ENCODE measurements around the gene KDM4B.
"Not testable (repeated sequence)": the region's sequence is repeated elsewhere in the genome, so short reads cannot be mapped to it uniquely, and the experiment has no call there.

Gene KDM4B
- total RNA-seq: 61.2 to 74.5 (median 65.8) reads per million in 3 donors

DNA sequence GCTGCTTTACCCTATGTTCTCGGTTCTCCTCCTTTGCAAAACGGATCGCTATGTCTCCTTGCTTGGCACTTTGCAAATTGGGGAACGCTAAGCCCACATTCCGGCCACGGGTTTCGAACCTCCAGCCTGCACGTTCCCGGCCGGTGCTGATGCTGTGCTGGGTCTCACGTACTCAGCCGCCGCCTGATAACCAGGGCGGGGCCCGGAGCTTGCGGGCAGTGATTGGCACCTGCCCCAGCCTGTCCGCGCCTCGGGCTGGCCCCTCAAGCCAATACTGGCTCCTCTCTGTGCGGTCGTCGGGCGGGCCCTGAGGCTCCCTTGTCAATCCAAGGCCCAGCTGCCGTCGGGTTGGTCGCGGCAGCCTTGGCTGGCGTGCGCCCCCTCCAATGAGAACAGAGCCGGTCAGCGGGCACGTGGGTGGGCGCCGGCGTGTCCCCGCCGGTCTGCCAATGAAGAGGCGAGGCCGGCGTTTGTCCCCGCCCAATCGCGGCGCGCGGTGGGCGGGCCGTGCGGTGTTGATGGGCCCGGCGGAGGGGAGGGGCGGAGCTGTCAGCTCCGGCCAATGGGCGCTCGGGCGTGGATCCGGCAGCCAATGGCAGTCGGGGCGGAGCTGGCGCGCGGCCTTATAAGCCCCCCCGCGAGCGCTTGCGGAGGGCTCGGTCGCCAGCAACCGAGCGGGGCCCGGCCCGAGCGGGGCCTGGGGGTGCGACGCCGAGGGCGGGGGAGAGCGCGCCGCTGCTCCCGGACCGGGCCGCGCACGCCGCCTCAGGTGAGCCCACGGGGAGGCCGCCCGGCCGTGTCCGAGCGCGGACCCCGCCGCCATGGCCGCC, at the start of gene KDM4B:
Gene KDM4B (plus strand): TSS at position 652 of the 830 bp plus-strand sequence. CDS start 63,778 bp downstream, outside the sequence.
- Histone ChIP-seq H3K4me1 (ENCODE audit: control insufficient read depth, insufficient read depth, low read length, poor library complexity, severe bottlenecking) (peaks cover 22% of the 10 kb centered on the region), H3K4me3 (ENCODE audit: insufficient read depth, low read depth, low read length, poor library complexity, severe bottlenecking) (peak within 1 kb of the TSS; percentile 59), H3K27me3 (replicated peaks; ENCODE audit: control insufficient read depth, insufficient read depth, low read length, poor library complexity, severe bottlenecking) (no peaks in the 10 kb centered on the region), H3K27ac (ENCODE audit: insufficient read depth, low read length, poor library complexity, severe bottlenecking) (peak within 1 kb of the TSS; percentile 40), H3K36me3 (ENCODE audit: control insufficient read depth, insufficient read depth, low read length) (no peaks in the 10 kb centered on the region), H3K9me3 (ENCODE audit: control insufficient read depth, low read length) (no peaks in the 10 kb centered on the region)
- peak; percentile 98 to 100 (median 99) for DNase-seq

DNA sequence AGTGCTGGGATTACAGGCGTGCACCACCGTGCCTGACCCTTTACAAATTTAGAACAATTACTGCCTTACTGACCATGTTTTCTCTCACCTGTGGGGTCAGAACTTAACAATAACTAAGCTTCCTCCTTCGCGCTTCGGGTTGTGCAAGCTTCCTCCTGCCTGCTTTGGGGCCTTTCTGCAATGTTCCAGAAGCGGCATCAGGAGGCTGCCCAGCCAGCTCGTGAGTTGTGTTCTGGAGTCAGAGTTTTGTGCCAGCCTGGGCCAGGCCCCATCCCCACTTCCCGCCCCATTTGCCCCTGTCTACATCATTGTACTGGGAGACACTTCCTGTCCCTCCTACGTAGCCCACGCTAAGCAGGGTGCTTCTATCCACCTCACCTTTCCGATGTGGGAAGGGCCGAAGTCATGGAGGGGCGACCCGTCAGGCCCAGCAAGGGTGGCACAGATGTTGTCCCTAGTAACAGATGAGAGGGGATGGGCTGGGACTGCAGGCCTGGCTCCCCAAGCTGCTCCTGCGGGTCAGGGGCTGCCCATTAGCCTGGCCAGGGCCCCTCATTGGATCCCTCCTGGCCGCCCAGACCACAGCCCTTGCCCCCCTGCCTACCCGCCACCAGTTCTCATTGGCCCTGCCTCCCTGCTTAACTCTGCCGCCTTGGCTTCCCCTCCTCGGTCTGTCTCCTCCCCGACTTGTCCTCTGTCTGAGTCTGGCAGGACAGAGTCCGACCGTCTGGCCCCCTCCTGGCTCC, 46.2 kb upstream of the KDM4B start:
- Histone ChIP-seq H3K4me1 (ENCODE audit: control insufficient read depth, insufficient read depth, low read length, poor library complexity, severe bottlenecking) (no peaks in the 10 kb centered on the region), H3K9me3 (ENCODE audit: control insufficient read depth, low read length) (no peaks in the 10 kb centered on the region), H3K36me3 (ENCODE audit: control insufficient read depth, insufficient read depth, low read length) (no peaks in the 10 kb centered on the region), H3K27ac (ENCODE audit: insufficient read depth, low read length, poor library complexity, severe bottlenecking) (no peak overlapping the region), H3K27me3 (replicated peaks; ENCODE audit: control insufficient read depth, insufficient read depth, low read length, poor library complexity, severe bottlenecking) (no peaks in the 10 kb centered on the region), H3K4me3 (ENCODE audit: insufficient read depth, low read depth, low read length, poor library complexity, severe bottlenecking) (no peak overlapping the region)
- no peak for DNase-seq

DNA sequence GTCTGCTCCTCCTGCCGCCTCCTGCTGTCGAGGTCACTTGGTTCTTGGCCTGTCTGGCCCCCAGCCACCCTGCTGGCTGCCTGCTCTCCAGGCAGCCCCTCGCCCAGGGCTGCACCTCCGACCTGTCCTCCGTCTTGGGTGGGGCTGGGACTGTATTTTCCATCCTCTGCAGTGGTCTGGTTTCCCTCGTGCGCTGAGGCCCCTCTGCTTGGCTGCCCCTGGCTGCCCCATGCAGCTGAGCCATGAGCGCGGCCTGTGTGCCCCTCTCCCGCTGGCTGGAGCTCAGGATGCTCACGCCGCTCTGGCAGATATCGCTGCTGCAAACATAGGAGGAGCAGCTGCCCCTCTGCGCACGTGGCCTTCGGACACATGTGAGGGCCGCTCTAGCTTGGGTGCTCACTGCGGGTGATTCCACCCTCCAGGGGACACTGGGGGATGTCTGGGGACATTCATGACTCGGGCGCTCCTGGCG, 45.6 kb upstream of the KDM4B start:
- H3K9me3 ChIP-seq (ENCODE audit: control insufficient read depth, low read length): no peaks in the 10 kb centered on the region
- H3K36me3 ChIP-seq (ENCODE audit: control insufficient read depth, insufficient read depth, low read length): no peaks in the 10 kb centered on the region
- H3K27me3 ChIP-seq (replicated peaks; ENCODE audit: control insufficient read depth, insufficient read depth, low read length, poor library complexity, severe bottlenecking): no peaks in the 10 kb centered on the region
- no peaks in the 10 kb centered on the region for H3K4me1 ChIP-seq (ENCODE audit: control insufficient read depth, insufficient read depth, low read length, poor library complexity, severe bottlenecking)
- H3K27ac ChIP-seq (ENCODE audit: insufficient read depth, low read length, poor library complexity, severe bottlenecking): no peak overlapping the region
- no peak overlapping the region for H3K4me3 ChIP-seq (ENCODE audit: insufficient read depth, low read depth, low read length, poor library complexity, severe bottlenecking)
- DNase-seq: no peak

DNA sequence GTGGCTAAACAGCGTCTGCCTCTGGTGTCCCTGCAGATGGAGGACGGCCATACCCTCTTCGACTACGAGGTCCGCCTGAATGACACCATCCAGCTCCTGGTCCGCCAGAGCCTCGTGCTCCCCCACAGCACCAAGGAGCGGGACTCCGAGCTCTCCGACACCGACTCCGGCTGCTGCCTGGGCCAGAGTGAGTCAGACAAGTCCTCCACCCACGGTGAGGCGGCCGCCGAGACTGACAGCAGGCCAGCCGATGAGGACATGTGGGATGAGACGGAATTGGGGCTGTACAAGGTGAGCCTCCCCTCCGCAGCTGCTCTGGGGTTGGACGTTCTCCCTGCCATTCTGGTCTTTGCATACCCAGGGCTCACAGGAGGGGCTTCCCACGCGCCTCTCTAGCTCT, 39.7 kb upstream of the KDM4B start:
- H3K36me3 ChIP-seq (ENCODE audit: control insufficient read depth, insufficient read depth, low read length): no peaks in the 10 kb centered on the region
- no peak overlapping the region for H3K4me3 ChIP-seq (ENCODE audit: insufficient read depth, low read depth, low read length, poor library complexity, severe bottlenecking)
- H3K4me1 ChIP-seq (ENCODE audit: control insufficient read depth, insufficient read depth, low read length, poor library complexity, severe bottlenecking): no peaks in the 10 kb centered on the region
- H3K9me3 ChIP-seq (ENCODE audit: control insufficient read depth, low read length): no peaks in the 10 kb centered on the region
- no peak overlapping the region for H3K27ac ChIP-seq (ENCODE audit: insufficient read depth, low read length, poor library complexity, severe bottlenecking)
- H3K27me3 ChIP-seq (replicated peaks; ENCODE audit: control insufficient read depth, insufficient read depth, low read length, poor library complexity, severe bottlenecking): no peaks in the 10 kb centered on the region
- no peak for DNase-seq

DNA sequence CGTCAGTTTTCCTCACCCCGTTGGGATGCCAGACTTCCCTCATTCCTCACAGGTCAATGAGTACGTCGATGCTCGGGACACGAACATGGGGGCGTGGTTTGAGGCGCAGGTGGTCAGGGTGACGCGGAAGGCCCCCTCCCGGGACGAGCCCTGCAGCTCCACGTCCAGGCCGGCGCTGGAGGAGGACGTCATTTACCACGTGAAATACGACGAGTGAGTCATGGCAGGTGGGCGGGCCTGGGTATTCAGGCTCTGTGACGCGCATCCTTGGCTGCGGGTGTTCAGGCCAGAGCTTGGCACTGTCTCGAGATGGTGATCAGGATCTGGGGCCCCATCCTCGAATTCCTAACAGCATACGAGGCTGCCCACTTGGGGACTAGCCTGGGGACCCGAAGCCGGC, 38.2 kb upstream of the KDM4B start:
- Histone ChIP-seq H3K27ac (ENCODE audit: insufficient read depth, low read length, poor library complexity, severe bottlenecking) (no peak overlapping the region), H3K9me3 (ENCODE audit: control insufficient read depth, low read length) (no peaks in the 10 kb centered on the region), H3K27me3 (replicated peaks; ENCODE audit: control insufficient read depth, insufficient read depth, low read length, poor library complexity, severe bottlenecking) (no peaks in the 10 kb centered on the region), H3K36me3 (ENCODE audit: control insufficient read depth, insufficient read depth, low read length) (no peaks in the 10 kb centered on the region), H3K4me3 (ENCODE audit: insufficient read depth, low read depth, low read length, poor library complexity, severe bottlenecking) (no peak overlapping the region), H3K4me1 (ENCODE audit: control insufficient read depth, insufficient read depth, low read length, poor library complexity, severe bottlenecking) (no peaks in the 10 kb centered on the region)
- DNase-seq: no peak

DNA sequence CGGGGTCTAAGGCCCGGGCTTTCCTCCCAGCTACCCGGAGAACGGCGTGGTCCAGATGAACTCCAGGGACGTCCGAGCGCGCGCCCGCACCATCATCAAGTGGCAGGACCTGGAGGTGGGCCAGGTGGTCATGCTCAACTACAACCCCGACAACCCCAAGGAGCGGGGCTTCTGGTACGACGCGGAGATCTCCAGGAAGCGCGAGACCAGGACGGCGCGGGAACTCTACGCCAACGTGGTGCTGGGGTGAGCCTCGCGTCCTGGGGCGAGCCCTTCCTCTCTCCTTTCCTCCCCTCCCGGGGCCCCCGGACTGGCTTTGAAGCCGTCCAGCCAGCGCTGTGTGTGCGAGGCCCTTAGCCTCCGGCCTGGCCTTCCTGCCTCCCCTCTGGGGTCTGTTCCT, 36.2 kb upstream of the KDM4B start:
- Histone ChIP-seq H3K9me3 (ENCODE audit: control insufficient read depth, low read length) (no peaks in the 10 kb centered on the region), H3K27me3 (replicated peaks; ENCODE audit: control insufficient read depth, insufficient read depth, low read length, poor library complexity, severe bottlenecking) (no peaks in the 10 kb centered on the region), H3K36me3 (ENCODE audit: control insufficient read depth, insufficient read depth, low read length) (no peaks in the 10 kb centered on the region), H3K27ac (ENCODE audit: insufficient read depth, low read length, poor library complexity, severe bottlenecking) (no peak overlapping the region), H3K4me1 (ENCODE audit: control insufficient read depth, insufficient read depth, low read length, poor library complexity, severe bottlenecking) (no peaks in the 10 kb centered on the region), H3K4me3 (ENCODE audit: insufficient read depth, low read depth, low read length, poor library complexity, severe bottlenecking) (no peak overlapping the region)
- no peak for DNase-seq

DNA sequence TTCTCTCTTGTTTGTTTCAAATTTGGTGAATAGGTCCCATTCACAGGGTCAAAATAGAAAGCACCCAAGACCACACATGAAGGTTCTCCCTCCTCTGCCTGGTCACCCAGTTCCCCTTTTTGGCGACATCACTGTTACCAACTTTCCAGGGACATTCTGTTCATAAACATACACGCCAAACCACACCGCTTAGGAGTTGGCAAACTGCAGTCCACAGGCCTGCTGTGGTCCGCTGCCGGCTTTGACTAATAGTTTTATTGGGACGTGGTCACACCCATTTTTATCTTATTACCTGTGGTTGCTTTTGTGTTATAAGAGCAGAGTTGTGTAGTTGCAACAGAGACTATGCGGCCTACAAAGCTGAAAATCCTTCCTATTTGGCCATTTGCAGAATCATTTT, 35.4 kb upstream of the KDM4B start:
- Histone ChIP-seq H3K36me3 (ENCODE audit: control insufficient read depth, insufficient read depth, low read length) (no peaks in the 10 kb centered on the region), H3K9me3 (ENCODE audit: control insufficient read depth, low read length) (no peaks in the 10 kb centered on the region), H3K27me3 (replicated peaks; ENCODE audit: control insufficient read depth, insufficient read depth, low read length, poor library complexity, severe bottlenecking) (no peaks in the 10 kb centered on the region), H3K27ac (ENCODE audit: insufficient read depth, low read length, poor library complexity, severe bottlenecking) (no peak overlapping the region), H3K4me3 (ENCODE audit: insufficient read depth, low read depth, low read length, poor library complexity, severe bottlenecking) (no peak overlapping the region), H3K4me1 (ENCODE audit: control insufficient read depth, insufficient read depth, low read length, poor library complexity, severe bottlenecking) (no peaks in the 10 kb centered on the region)
- DNase-seq: no peak

DNA sequence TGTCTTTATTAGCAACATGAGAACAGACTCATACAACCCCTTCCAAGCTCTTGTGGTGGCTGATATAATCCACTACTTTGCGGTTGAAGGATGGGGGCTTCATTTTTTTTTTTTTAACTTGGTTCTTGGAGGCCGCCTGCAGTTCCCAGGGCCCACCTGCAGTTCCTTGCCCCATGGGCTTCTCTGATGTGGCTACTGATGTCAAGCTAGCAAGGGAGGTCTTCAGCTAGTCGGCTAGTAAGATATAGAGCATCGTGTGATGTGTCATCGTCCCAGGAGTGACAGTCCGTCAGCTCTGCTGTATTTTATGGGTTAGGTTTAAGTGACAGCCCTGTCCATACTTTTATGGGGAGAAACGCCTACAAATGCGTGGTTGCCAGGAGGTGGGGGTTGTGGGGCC, 33.5 kb upstream of the KDM4B start:
- Histone ChIP-seq H3K9me3 (ENCODE audit: control insufficient read depth, low read length) (no peaks in the 10 kb centered on the region), H3K4me3 (ENCODE audit: insufficient read depth, low read depth, low read length, poor library complexity, severe bottlenecking) (no peak overlapping the region), H3K27ac (ENCODE audit: insufficient read depth, low read length, poor library complexity, severe bottlenecking) (no peak overlapping the region), H3K4me1 (ENCODE audit: control insufficient read depth, insufficient read depth, low read length, poor library complexity, severe bottlenecking) (no peaks in the 10 kb centered on the region), H3K36me3 (ENCODE audit: control insufficient read depth, insufficient read depth, low read length) (no peaks in the 10 kb centered on the region), H3K27me3 (replicated peaks; ENCODE audit: control insufficient read depth, insufficient read depth, low read length, poor library complexity, severe bottlenecking) (no peaks in the 10 kb centered on the region)
- DNase-seq: no peak

DNA sequence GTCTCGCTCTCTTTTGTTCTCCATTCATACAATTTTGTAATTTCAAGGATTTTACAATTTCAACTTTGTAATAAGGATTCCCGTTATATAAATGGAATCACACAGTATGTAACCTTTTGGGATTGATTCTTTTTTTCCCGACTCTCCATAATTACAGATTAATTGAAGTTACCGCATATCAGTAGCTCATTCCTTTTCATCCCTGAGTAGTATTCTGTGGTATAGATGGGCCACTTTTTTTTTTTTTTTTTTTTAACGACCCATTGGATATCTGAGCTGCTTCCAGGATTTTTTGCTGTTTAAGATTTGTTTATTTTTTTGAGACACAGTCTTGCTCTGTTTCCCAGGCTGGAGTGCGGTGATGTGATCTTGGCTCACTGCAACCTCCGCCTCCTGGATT, 31.9 kb upstream of the KDM4B start:
- Histone ChIP-seq H3K36me3 (ENCODE audit: control insufficient read depth, insufficient read depth, low read length) (no peaks in the 10 kb centered on the region), H3K9me3 (ENCODE audit: control insufficient read depth, low read length) (no peaks in the 10 kb centered on the region), H3K4me3 (ENCODE audit: insufficient read depth, low read depth, low read length, poor library complexity, severe bottlenecking) (no peak overlapping the region), H3K27me3 (replicated peaks; ENCODE audit: control insufficient read depth, insufficient read depth, low read length, poor library complexity, severe bottlenecking) (no peaks in the 10 kb centered on the region), H3K27ac (ENCODE audit: insufficient read depth, low read length, poor library complexity, severe bottlenecking) (no peak overlapping the region), H3K4me1 (ENCODE audit: control insufficient read depth, insufficient read depth, low read length, poor library complexity, severe bottlenecking) (no peaks in the 10 kb centered on the region)
- no peak for DNase-seq

DNA sequence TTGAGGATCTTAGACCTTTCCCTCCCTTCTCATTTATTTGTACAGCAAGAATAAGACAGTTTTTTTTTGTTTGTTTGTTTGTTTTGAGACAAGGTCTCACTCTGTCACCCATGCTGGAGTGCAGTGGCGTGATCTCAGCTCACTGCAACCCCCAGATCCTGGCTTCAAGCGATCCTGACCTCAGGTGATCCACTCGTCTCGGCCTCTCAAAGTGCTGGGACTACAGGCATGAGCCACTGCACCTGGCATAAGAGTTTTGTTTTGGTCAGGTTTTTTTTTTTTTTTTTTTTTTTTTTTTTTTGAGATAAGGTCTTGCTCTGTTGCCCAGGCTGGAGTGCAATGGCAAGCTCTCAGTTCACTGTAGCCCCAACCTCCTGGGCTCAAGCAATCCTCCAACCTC, 30.5 kb upstream of the KDM4B start:
- not testable (repeated sequence) for DNase-seq; H3K36me3 ChIP-seq (ENCODE audit: control insufficient read depth, insufficient read depth, low read length); H3K27ac ChIP-seq (ENCODE audit: insufficient read depth, low read length, poor library complexity, severe bottlenecking); H3K4me3 ChIP-seq (ENCODE audit: insufficient read depth, low read depth, low read length, poor library complexity, severe bottlenecking); H3K27me3 ChIP-seq (replicated peaks; ENCODE audit: control insufficient read depth, insufficient read depth, low read length, poor library complexity, severe bottlenecking); H3K4me1 ChIP-seq (ENCODE audit: control insufficient read depth, insufficient read depth, low read length, poor library complexity, severe bottlenecking); H3K9me3 ChIP-seq (ENCODE audit: control insufficient read depth, low read length)

Data from effector memory CD4-positive, alpha-beta T cell (primary cell).